Stimulated activated CD4-positive, alpha-beta T cell treated with anti-CD3 and anti-CD28 coated beads, Interleukin-15, amount 100 ng/mL, for 48 hours (primary cell): ENCODE measurements around the gene SH2D3A.
"Not testable (repeated sequence)": the region's sequence is repeated elsewhere in the genome, so short reads cannot be mapped to it uniquely, and the experiment has no call there.

Experiments
- DNase-seq, 2 donors: peaks; one replicate each; pipeline ENCODE4 v3.0.0-alpha.2; 2020; ENCODE audit warnings: low read depth in 2 of 2

Gene SH2D3A

GRCh38 chr19:6761053-6761676 is 6.1 kb downstream of the SH2D3A start:
- no peak for DNase-seq

DNA sequence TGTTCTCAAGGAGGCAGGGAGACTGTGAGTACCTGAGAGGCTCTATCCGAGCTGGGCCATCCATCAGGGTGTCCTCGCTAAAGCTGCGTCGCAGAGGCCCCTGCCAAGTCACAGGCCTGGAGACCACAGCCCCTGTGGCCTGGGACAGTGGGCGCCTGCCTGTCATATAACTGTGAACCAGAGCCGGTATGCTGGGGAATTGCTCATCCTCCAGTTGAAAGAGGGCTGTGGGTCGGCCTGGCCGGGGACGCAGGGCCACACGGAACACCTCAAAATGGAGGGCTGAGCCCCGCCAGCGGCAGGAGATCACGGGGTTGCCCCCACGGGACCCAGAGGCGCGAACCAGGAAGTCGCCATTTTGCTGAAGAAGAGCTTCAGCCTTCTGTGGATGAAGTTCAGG is 6.6 kb downstream of the SH2D3A start:
- DNase-seq: no peak

GRCh38 chr19:6754653-6755463 is 12.4 kb downstream of the SH2D3A start:
- DNase-seq: no peak

- DNase-seq: no peak
These were observed 13.1 kb downstream of the SH2D3A start for GRCh38 chr19:6754136-6754535.

DNA sequence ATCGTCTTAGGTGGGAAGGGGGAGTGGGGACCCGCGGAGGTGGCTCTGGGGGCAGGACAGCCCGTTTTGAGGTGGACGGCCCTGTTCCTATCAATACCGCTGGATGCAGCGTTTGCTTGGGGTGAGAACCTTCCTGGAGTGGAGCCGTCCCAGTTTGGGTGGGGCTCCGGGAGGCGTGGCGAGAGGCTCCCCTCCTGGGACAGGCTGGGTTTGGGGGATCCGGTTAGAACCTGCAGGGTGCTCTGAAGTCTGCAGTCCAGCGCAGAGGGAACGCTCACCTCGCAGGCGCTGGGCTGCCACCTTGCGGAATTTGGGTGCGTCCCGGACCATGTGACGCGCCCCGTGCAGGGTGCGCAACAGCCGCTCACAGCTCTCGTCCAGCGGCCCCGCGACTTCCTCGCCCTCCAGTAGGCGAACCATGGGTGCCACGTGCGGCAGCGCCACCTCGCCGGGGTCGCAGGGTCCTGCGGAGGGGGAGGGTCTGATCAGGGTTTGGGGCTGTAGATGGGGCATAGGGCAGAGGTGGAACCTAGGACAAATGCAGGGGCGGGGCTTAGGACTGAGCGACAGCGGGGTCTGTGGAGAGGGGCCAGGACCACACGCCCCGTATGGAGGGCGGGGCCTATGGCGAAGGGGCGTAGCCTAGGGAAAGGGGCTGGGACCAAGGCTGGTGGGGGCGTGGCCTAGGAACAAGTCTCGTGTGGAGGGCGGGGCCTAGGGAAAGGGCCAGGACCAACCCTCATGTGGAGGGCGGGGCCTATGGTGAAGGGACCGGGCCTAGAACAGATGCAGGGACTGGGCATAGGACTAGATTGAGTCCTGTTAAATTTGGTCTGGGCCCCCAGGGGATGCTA is 13.8 kb downstream of the SH2D3A start:
- peak; percentile 84 to 88 for DNase-seq

DNA sequence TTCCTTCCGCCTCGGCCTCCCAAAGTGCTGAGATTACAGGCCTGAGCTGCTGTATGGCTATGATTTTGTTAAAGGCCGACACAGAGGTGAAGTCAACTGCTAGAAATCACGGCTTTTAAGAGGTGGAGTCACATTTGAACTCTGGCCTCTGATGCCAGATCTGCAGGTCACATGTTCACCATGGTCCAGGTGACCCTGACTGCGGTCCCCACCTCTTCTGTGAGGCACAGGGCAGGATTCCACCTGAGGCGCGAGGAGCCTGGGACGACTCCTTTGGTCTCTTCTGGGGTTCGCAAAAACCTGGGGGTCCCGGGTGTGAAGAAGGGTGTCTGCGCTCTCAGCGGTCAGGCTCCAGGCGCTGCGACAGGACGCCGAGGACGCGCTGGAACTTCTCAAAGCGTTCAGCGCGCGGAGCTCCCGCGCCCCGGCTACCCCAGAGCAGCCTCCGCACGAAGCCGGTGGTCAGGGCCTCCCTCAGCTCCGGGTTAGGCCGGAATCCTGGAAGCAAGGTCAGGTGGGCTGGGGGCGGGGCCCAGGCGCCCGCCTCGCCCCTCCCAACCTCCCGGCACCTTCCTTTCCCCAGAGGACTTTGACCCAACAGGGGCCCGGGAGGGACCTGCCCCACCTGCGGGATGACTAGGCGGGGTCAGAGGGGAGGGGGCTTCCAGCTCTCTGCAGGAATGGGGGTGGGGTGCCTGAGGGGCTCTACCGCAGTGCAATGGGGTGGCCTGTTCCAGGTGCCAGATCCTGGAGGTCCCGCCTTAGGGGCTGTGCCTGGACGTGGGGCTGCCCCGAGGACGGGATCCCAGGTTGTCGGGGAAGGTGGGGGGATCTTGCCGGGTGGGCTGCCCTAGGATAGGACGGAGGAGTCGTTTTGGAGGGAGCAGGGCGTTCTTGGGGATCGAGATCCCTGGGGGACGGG is 14.7 kb downstream of the SH2D3A start:
- no peak for DNase-seq

DNA sequence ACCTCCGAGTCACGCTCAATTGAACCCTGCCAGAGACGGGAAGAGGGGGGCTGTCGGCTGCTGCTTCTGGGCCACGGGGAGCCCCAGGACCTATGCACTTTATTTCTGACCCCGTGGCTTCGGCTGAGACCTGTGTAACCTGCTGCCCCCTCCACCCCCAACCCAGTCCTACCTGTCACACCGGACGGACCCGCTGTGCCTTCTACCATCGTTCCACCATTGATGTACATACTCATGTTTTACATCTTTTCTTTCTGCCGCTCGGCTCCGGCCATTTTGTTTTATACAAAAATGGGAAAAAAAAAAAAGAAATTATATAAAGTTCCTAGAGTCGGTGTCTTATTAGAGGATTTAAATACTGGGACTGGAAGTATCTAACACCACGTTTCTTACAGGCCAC is 16.0 kb downstream of the SH2D3A start:
- DNase-seq: no peak

GRCh38 chr19:6750062-6750461 is 17.2 kb downstream of the SH2D3A start:
- no peak for DNase-seq

- DNase-seq: not testable (repeated sequence)
These were observed 18.7 kb downstream of the SH2D3A start for GRCh38 chr19:6748543-6748942.

- no peak for DNase-seq
These were observed 21.3 kb downstream of the SH2D3A start for GRCh38 chr19:6745965-6746364.

GRCh38 chr19:6744381-6745301 is 22.6 kb downstream of the SH2D3A start:
- no peak for DNase-seq

GRCh38 chr19:6743714-6744380 is 23.4 kb downstream of the SH2D3A start:
- DNase-seq: no peak

DNA sequence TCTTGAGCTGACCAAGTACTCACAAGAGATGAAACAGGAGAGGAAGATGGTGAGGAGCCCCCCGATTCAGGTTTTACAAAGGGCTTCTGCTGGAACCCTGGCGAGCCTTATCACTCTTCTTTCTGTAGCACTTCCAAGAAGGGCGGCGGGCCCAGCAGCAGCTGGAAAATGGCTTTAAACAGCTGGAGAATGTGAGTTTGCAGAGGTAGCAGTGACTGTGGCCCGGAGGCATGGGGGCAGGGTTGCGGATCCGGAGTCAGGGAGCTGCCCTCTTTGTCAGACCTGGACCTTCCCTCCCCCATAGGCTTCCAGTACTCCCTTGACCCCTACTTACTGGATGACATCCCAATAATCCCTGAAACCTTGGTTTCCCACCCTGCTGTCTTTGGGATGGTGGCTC is 24.2 kb downstream of the SH2D3A start:
- DNase-seq: no peak

DNA sequence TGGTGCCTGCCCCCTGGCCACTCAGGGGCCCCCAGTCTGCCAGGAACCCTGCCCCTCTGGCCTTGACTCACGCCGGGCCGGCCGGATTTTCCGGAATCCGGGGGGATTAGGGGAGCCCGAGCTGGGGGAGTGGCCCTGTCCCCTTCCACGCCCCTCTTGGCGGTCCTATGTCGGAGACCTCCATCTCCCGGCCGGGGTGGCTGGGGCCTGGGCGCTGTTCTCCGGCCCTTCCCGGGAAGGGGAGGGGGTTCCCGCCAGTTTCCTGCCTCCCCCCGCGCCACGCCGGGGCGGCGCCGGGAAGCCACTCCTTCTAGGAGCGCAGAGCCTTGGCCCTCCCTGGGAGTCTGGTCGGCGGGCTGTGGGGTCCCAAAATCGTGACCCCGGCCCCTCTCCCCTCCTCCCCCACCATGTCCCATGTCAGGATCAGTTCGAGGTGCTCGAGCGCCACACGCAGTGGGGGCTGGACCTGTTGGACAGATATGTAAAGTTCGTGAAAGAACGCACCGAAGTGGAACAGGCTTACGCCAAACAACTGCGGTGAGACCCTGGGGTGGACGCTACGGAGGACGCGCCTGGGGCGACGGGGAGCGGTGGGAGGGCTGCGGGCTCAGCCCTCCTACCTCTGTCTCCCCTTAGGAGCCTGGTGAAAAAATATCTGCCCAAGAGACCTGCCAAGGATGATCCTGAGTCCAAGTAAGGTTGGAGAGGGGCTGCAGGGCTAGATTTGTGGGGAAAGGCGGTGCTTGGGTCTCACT is 26.5 kb downstream of the SH2D3A start:
- no peak for DNase-seq

DNA sequence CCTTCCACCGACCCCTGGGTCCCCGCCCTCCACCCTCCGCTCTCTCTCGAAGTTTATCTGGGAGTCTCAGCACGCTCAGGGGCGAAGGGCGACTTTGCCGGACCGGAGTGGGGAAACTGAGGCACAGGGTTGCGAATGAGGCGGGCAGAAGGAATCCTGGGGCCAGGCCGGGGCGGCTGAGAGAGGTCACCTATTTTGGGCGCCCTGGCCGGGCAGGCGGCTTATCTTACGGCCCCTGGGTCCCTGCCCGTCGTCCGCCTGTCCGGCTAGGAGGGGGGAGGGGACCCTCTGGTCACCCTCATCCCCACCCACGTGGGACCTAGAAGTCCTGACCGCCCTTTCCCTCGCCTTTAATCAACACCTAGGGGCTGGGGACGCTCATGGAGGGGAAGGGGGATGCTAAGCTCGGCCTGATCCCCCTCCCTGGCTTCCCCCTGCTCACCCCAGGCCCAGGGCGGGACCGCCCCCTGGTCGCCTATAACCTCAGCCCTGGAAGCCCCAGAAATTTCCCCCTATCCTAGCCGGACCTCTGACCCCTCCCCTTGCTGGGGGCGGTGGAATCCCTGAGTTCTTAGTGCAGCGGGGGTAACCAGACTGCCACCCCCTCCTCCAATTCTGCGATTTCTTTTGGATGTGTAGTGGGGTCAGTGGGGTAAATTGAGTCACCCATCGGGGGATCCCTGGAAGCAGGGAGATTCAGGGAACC is 27.2 kb downstream of the SH2D3A start:
- DNase-seq: no peak

- peak; percentile 52 to 74 for DNase-seq
These were observed 27.8 kb downstream of the SH2D3A start, which contains the start of gene TRIP10 for GRCh38 chr19:6739390-6739882. Gene TRIP10 (plus strand): TSS chr19:6739680. CDS start chr19:6739762, 82 bp downstream.

DNA sequence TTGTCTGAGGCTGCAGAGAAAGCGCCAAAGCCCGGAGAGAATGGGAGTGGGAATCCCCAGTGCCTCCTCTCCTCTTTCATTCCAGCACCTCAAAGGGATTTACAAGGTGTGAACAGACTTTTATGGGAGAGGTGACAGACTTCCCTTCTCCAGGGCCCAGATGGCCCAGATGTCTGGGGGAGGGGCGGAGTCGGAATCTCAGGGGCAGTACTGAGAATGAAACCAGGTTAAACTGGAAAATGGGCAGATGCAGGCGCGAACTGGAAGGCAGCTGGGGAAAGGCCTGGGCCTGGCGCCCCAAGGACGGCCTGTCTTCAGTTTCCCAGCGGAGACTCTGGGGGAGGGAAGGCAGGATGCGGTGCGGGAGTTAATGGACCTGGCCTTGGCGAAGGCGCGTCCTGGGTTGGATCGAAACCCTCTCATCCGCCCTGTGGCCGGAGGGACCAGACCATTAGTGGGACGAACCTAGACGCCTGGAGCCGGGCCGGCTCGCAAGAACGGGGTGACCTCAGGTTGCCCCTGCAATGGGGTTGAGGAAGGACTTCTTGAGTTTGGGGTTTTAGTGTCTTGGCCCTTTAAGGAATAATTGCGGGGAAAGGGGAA is 28.3 kb downstream of the SH2D3A start:
- DNase-seq: no peak
